CD14-positive monocyte (primary cell): ENCODE measurements around the gene IL2RG. TPM values are rescaled to one million over a fixed set of nuclear protein-coding genes. Genes with fewer than 3 reads are reported as not detected.

Experiments used
- DNase-seq, 3 donors: peaks; one replicate each; pipeline ENCODE4 v3.0.0-alpha.2; 2011 to 2022
- H2AFZ ChIP-seq: 2 replicates; pipeline ENCODE4 v1.6.0; 2012; ENCODE audit warnings: mild to moderate bottlenecking, low read depth, low read length, inconsistent platforms; ENCODE audit not compliant: insufficient read depth, poor library complexity, severe bottlenecking
- H3K27ac ChIP-seq, 2 donors: 1 replicate in 1 of 2; 2 replicates in 1 of 2; pipeline ENCODE4 v1.5.1; 2012 to 2013; ENCODE audit warnings: low read length in 2 of 2, control low read depth in 1 of 2, inconsistent platforms in 1 of 2, low read depth in 1 of 2, mild to moderate bottlenecking in 1 of 2
- H3K27me3 ChIP-seq, 2 donors: one replicate each; pipeline versions ENCODE4 v1.6.0 to v1.6.1; 2011 to 2013; ENCODE audit warnings: low read length in 2 of 2; ENCODE audit not compliant: control insufficient read depth in 2 of 2, insufficient read depth in 2 of 2
- H3K36me3 ChIP-seq, 2 donors: replicated peaks in 1 of 2; 1 replicate in 1 of 2; 2 replicates in 1 of 2; pipeline versions ENCODE4 v1.5.1 to v1.6.1; 2012 to 2013; ENCODE audit warnings: low read length in 2 of 2, control low read depth in 1 of 2, inconsistent platforms in 1 of 2, mild to moderate bottlenecking in 1 of 2; ENCODE audit not compliant: insufficient read depth in 2 of 2, control insufficient read depth in 1 of 2
- H3K4me1 ChIP-seq, 2 donors: 1 replicate in 1 of 2; 2 replicates in 1 of 2; pipeline versions ENCODE4 v1.5.1 to v1.6.1; 2012 to 2013; ENCODE audit warnings: low read length in 2 of 2, control low read depth in 1 of 2, inconsistent platforms in 1 of 2, mild to moderate bottlenecking in 1 of 2, moderate library complexity in 1 of 2; ENCODE audit not compliant: insufficient read depth in 2 of 2, control insufficient read depth in 1 of 2
- H3K4me2 ChIP-seq: replicated peaks from 2 replicates; pipeline ENCODE3; 2012; ENCODE audit warnings: low read length, moderate library complexity, mild to moderate bottlenecking; ENCODE audit not compliant: poor library complexity, severe bottlenecking; ENCODE audit errors: extremely low read depth
- H3K4me3 ChIP-seq, 3 experiments: fragments of 200-600 bp in 1 of 3; sonication (generic) in 1 of 3; replicated peaks in 1 of 3; 1 replicate in 2 of 3; 2 replicates in 1 of 3; pipeline ENCODE4 v1.5.1; 2011 to 2013; ENCODE audit warnings: low read length in 3 of 3, mild to moderate bottlenecking in 3 of 3, control low read depth in 2 of 3, low read depth in 2 of 3, inconsistent platforms in 1 of 3, moderate library complexity in 1 of 3
- H3K79me2 ChIP-seq: 2 replicates; pipeline ENCODE4 v1.6.0; 2012; ENCODE audit warnings: mild to moderate bottlenecking, control low read depth, inconsistent platforms, low read length, moderate library complexity; ENCODE audit not compliant: insufficient read depth
- H3K9ac ChIP-seq: 2 replicates; pipeline ENCODE4 v1.6.0; 2017; ENCODE audit warnings: low read length, mild to moderate bottlenecking; ENCODE audit not compliant: insufficient read depth, poor library complexity, severe bottlenecking
- H3K9me3 ChIP-seq, 2 donors: replicated peaks in 1 of 2; 1 replicate in 1 of 2; 2 replicates in 1 of 2; pipeline versions ENCODE4 v1.5.1 to v1.6.1; 2012 to 2013; ENCODE audit warnings: low read length in 2 of 2, control low read depth in 1 of 2; ENCODE audit not compliant: control insufficient read depth in 1 of 2, insufficient read depth in 1 of 2
- H4K20me1 ChIP-seq: 2 replicates; pipeline ENCODE4 v1.6.0; 2012; ENCODE audit warnings: mild to moderate bottlenecking, low read length, control low read depth, moderate library complexity; ENCODE audit not compliant: insufficient read depth
- H3K27ac Mint-ChIP-seq, 7 donors: one replicate each; pipeline ENCODE4 v1.8.0; 2020; ENCODE audit warnings: mild to moderate bottlenecking in 7 of 7, mixed read lengths in 7 of 7, moderate library complexity in 6 of 7, inconsistent platforms in 2 of 7
- H3K27me3 Mint-ChIP-seq, 3 donors: one replicate each; pipeline ENCODE4 v1.8.0; 2021 to 2022; ENCODE audit warnings: low read depth in 3 of 3, mild to moderate bottlenecking in 3 of 3, mixed read lengths in 3 of 3, moderate library complexity in 3 of 3, inconsistent platforms in 1 of 3
- H3K36me3 Mint-ChIP-seq, 2 donors: one replicate each; pipeline ENCODE4 v1.8.0; 2020; ENCODE audit warnings: mixed read lengths in 2 of 2, inconsistent platforms in 1 of 2, mild to moderate bottlenecking in 1 of 2
- H3K4me1 Mint-ChIP-seq: one replicate; pipeline ENCODE4 v1.8.0; 2020; ENCODE audit warnings: mild to moderate bottlenecking, mixed read lengths
- H3K4me3 Mint-ChIP-seq, 2 donors: one replicate each; pipeline ENCODE4 v1.8.0; 2020; ENCODE audit warnings: mild to moderate bottlenecking in 2 of 2, mixed read lengths in 2 of 2, moderate library complexity in 1 of 2
- H3K9me3 Mint-ChIP-seq, 7 donors: one replicate each; pipeline ENCODE4 v1.8.0; 2020 to 2022; ENCODE audit warnings: mixed read lengths in 7 of 7, mild to moderate bottlenecking in 6 of 7, moderate library complexity in 6 of 7, inconsistent platforms in 2 of 7
- CTCF ChIP-seq: fragments of 200-600 bp; IDR thresholded peaks from one replicate; pipeline ENCODE4 v1.8.0; 2022; ENCODE audit warnings: antibody characterized with exemption, mild to moderate bottlenecking
- WGBS: methylation state at CpG from one replicate; pipeline ENCODE4 v1.1.5; 2013; ENCODE audit warnings: missing lambda C conversion rate; ENCODE audit not compliant: insufficient coverage; 5-methylcytosine and 5-hydroxymethylcytosine counted together
- intact Hi-C, 2 donors: fragments of 100-400 bp; cut with micrococcal nuclease; formaldehyde crosslinking; loops; one replicate each; pipeline versions ENCODE4 v1.15.0 to v1.15.1; 2023
- polyA plus RNA-seq, 3 donors: library from polyadenylated mRNA; depleted of rRNA in 1 of 3; unstranded in 2 of 3; stranded (reverse) in 1 of 3; fragments of 300-500 nt in 2 of 3; fragments of >200 nt in 1 of 3; fragmentation: Illumina TruSeq in 2 of 3; gene quantifications; 1 replicate in 2 of 3; 2 replicates in 1 of 3; pipeline ENCODE4 v1.2.3, GENCODE V29; 2012 to 2021

IL2RG gene
- polyA plus RNA-seq, 3 donors = 48.3 to 105 (median 94.5) TPM

- Histone ChIP-seq H3K4me1 (peaks cover 46 to 48% of the 10 kb centered on the region in 2 donors), H3K36me3 (peaks cover 5 to 7% of the 10 kb centered on the region in 2 donors), H3K9ac (no peak overlapping the region), H2AFZ (no peak overlapping the region), H3K27me3 (no peaks in the 10 kb centered on the region), H3K9me3 (no peaks in the 10 kb centered on the region), H4K20me1 (no peaks in the 10 kb centered on the region), H3K4me2 (no peak overlapping the region), H3K79me2 (no peaks in the 10 kb centered on the region), H3K4me3 (no peak overlapping the region), H3K27ac (no peak overlapping the region)
- intact Hi-C loops = no loop called here
- TF ChIP-seq CTCF = no peak
- H3K27me3 Mint-ChIP-seq = peaks cover 0 to 14% (median 0%) of the 10 kb centered on the region in 3 donors
- peak overlapping the region in 1 of 7 donors; percentile 1 for H3K27ac Mint-ChIP-seq
- 92% methylated on average over 6 of the region's 31 CpGs for WGBS
- H3K36me3 Mint-ChIP-seq = peaks cover 13 to 18% of the 10 kb centered on the region in 2 donors
- DNase-seq = no peak
- H3K4me1 Mint-ChIP-seq = peaks cover 46% of the 10 kb centered on the region
- H3K9me3 Mint-ChIP-seq = peaks cover 0 to 6% (median 0%) of the 10 kb centered on the region in 7 donors
- no peak overlapping the region for H3K4me3 Mint-ChIP-seq
These were observed 10.5 kb downstream of the IL2RG start for GRCh38 chrX:71100581-71101505.

- 100% methylated on average over 2 of the region's 4 CpGs for WGBS
- H3K27ac ChIP-seq = no peak overlapping the region
- intact Hi-C loops = loop anchor here (5.0 to 10.0 kb wide), 2 partner anchors 75 to 83 kb away; no protein-coding TSS in a partner anchor
- no peak for TF ChIP-seq CTCF
- no peak overlapping the region for H3K4me2 ChIP-seq
- no peaks in the 10 kb centered on the region for H3K9me3 ChIP-seq
- H3K27me3 ChIP-seq = no peaks in the 10 kb centered on the region
- Mint-ChIP-seq H3K27ac (peak overlapping the region in 1 of 7 donors; percentile 62), H3K4me1 (peaks cover 43% of the 10 kb centered on the region), H3K9me3 (peaks cover 0 to 6% (median 0%) of the 10 kb centered on the region in 7 donors), H3K36me3 (peaks cover 13 to 18% of the 10 kb centered on the region in 2 donors), H3K27me3 (peaks cover 0 to 19% (median 2%) of the 10 kb centered on the region in 3 donors), H3K4me3 (no peak overlapping the region)
- no peak overlapping the region for H3K4me3 ChIP-seq
- H3K9ac ChIP-seq = no peak overlapping the region
- H3K36me3 ChIP-seq = peaks cover 5 to 7% of the 10 kb centered on the region in 2 donors
- no peak overlapping the region for H2AFZ ChIP-seq
- DNase-seq = no peak
- peaks cover 46 to 51% of the 10 kb centered on the region in 2 donors for H3K4me1 ChIP-seq
- no peaks in the 10 kb centered on the region for H3K79me2 ChIP-seq
- no peaks in the 10 kb centered on the region for H4K20me1 ChIP-seq
These were observed 11.6 kb downstream of the IL2RG start for GRCh38 chrX:71099736-71100135.
